SU-DHL-6 (cell line): ENCODE data around the gene GINS2.

Experiments used
- H2AFZ ChIP-seq: fragments of 200-600 bp; sonication (generic); 2 replicates; pipeline ENCODE4 v1.6.1; 2014; ENCODE audit warnings: low read depth, mild to moderate bottlenecking, moderate library complexity, mixed read lengths, antibody characterized with exemption, low read length; ENCODE audit not compliant: severe bottlenecking
- H3F3A ChIP-seq: fragments of 200-600 bp; shearing (Covaris generic); 2 replicates; pipeline ENCODE4 v1.6.0; 2016; ENCODE audit warnings: antibody characterized with exemption, mild to moderate bottlenecking; ENCODE audit not compliant: insufficient read depth
- H3K27ac ChIP-seq: fragments of 200-600 bp; sonication (generic); 2 replicates; pipeline ENCODE4 v1.5.1; 2016; ENCODE audit warnings: low read depth, mild to moderate bottlenecking, low read length, moderate library complexity, mixed read lengths
- H3K27me3 ChIP-seq: fragments of 200-600 bp; sonication (generic), shearing (Covaris generic); 2 replicates; pipeline ENCODE4 v1.6.0; 2014; ENCODE audit warnings: mild to moderate bottlenecking, low read length
- H3K36me3 ChIP-seq: fragments of 200-600 bp; sonication (generic); 2 replicates; pipeline ENCODE4 v1.6.1; 2014; ENCODE audit warnings: mild to moderate bottlenecking, low read length, mixed read lengths
- H3K4me2 ChIP-seq: fragments of 300-600, 200-600 bp; shearing (Covaris generic), sonication (generic); 2 replicates; pipeline ENCODE4 v1.6.0; 2014; ENCODE audit warnings: low read length, low read depth, mild to moderate bottlenecking; ENCODE audit not compliant: poor library complexity, severe bottlenecking
- H3K4me3 ChIP-seq: fragments of 200-600 bp; sonication (generic); 2 replicates; pipeline ENCODE4 v1.5.1; 2014; ENCODE audit warnings: antibody characterized with exemption, low read length, mild to moderate bottlenecking, mixed read lengths; ENCODE audit not compliant: insufficient read depth, poor library complexity, severe bottlenecking
- H3K79me2 ChIP-seq: fragments of 200-600 bp; sonication (generic); 2 replicates; pipeline ENCODE4 v1.6.1; 2014; ENCODE audit warnings: mild to moderate bottlenecking, low read length, moderate library complexity; ENCODE audit not compliant: insufficient read depth
- H3K9ac ChIP-seq: fragments of 200-600 bp; sonication (generic); 2 replicates; pipeline ENCODE4 v1.7.0; 2014; ENCODE audit warnings: mild to moderate bottlenecking, low read length
- H3K9me2 ChIP-seq: fragments of 200-600 bp; sonication (generic); replicated peaks from 2 replicates; pipeline ENCODE4 v1.6.1; 2014; ENCODE audit warnings: low read length; ENCODE audit not compliant: insufficient read depth
- H3K9me3 ChIP-seq: fragments of 200-600 bp; sonication (generic); 2 replicates; pipeline ENCODE4 v1.6.1; 2014; ENCODE audit warnings: low read length, mixed read lengths; ENCODE audit not compliant: insufficient read depth
- H4K20me1 ChIP-seq: fragments of 200-600 bp; sonication (generic); 2 replicates; pipeline ENCODE4 v1.6.1; 2014; ENCODE audit warnings: low read depth, mild to moderate bottlenecking, antibody characterized with exemption, low read length, moderate library complexity, mixed read lengths
- CTCF ChIP-seq: fragments of 200-600 bp; sonication (generic); IDR thresholded peaks from one replicate; pipeline ENCODE4 v1.5.1; 2017; ENCODE audit warnings: antibody characterized with exemption, mild to moderate bottlenecking, low read length, moderate library complexity; ENCODE audit not compliant: insufficient read depth, poor library complexity, severe bottlenecking
- EZH2phosphoT487 ChIP-seq: fragments of 200-600 bp; sonication (generic), shearing (Covaris generic); conservative IDR thresholded peaks from 2 replicates; pipeline ENCODE4 v1.6.1; 2018; ENCODE audit warnings: mild to moderate bottlenecking, antibody characterized with exemption, low read length, moderate library complexity, mixed read lengths

The GINS2 gene

GRCh38 chr16:85636234-85636812 lies 52.4 kb downstream of the GINS2 start:
- no peaks in the 10 kb centered on the region for H3K36me3 ChIP-seq
- no peak overlapping the region for H3K4me2 ChIP-seq
- no peak overlapping the region for H3K9ac ChIP-seq
- no peaks in the 10 kb centered on the region for H3F3A ChIP-seq
- no peaks in the 10 kb centered on the region for H3K79me2 ChIP-seq
- no peaks in the 10 kb centered on the region for H3K9me3 ChIP-seq
- no peaks in the 10 kb centered on the region for H3K9me2 ChIP-seq
- H3K27ac ChIP-seq = no peak overlapping the region
- H3K4me3 ChIP-seq = no peak overlapping the region
- no peaks in the 10 kb centered on the region for H4K20me1 ChIP-seq
- TF ChIP-seq CTCF (no peak), EZH2phosphoT487 (no peak)
- no peak overlapping the region for H2AFZ ChIP-seq
- no peaks in the 10 kb centered on the region for H3K27me3 ChIP-seq

- Histone ChIP-seq H3K4me2 (no peak overlapping the region), H3K4me3 (no peak overlapping the region), H3K27ac (no peak overlapping the region), H3K9ac (no peak overlapping the region), H3K9me3 (no peaks in the 10 kb centered on the region), H3K79me2 (no peaks in the 10 kb centered on the region), H3K27me3 (no peaks in the 10 kb centered on the region), H2AFZ (no peak overlapping the region), H3K9me2 (no peaks in the 10 kb centered on the region), H3F3A (no peaks in the 10 kb centered on the region), H4K20me1 (no peaks in the 10 kb centered on the region), H3K36me3 (no peaks in the 10 kb centered on the region)
- TF ChIP-seq EZH2phosphoT487 = no peak
Measured at GRCh38 chr16:85635545-85636140, 53.1 kb downstream of the GINS2 start.

- H3K36me3 ChIP-seq = no peaks in the 10 kb centered on the region
- no peak overlapping the region for H3K9ac ChIP-seq
Measured at GRCh38 chr16:85634747-85635544, 53.8 kb downstream of the GINS2 start.

More at GRCh38 chr16:85634747-85635544, 53.8 kb downstream of the GINS2 start:
- H2AFZ ChIP-seq = no peak overlapping the region
- no peaks in the 10 kb centered on the region for H3F3A ChIP-seq
- H4K20me1 ChIP-seq = no peaks in the 10 kb centered on the region
- no peaks in the 10 kb centered on the region for H3K79me2 ChIP-seq
- no peak for TF ChIP-seq EZH2phosphoT487
- peak; percentile 21 for TF ChIP-seq CTCF
- no peaks in the 10 kb centered on the region for H3K9me3 ChIP-seq
- no peak overlapping the region for H3K4me3 ChIP-seq
- H3K9me2 ChIP-seq = no peaks in the 10 kb centered on the region
- H3K4me2 ChIP-seq = no peak overlapping the region
- H3K27ac ChIP-seq = no peak overlapping the region
- no peaks in the 10 kb centered on the region for H3K27me3 ChIP-seq
